Prostate gland (tissue), 2 donors: ENCODE measurements around the gene ART1. TPM values are rescaled to one million over a fixed set of nuclear protein-coding genes. Genes with fewer than 3 reads are reported as not detected.

Experiments used
- DNase-seq: peaks from one replicate; pipeline ENCODE4 v3.0.0-alpha.2; 2019; ENCODE audit warnings: low spot score
- H3K27ac ChIP-seq, 2 donors: fragments of 200-600 bp; sonication (generic); 2 replicates each; pipeline ENCODE4 v1.5.1; 2017 to 2019
- H3K27me3 ChIP-seq: fragments of 200-600 bp; sonication (generic); replicated peaks from 2 replicates; pipeline ENCODE4 v1.5.1; 2019; ENCODE audit not compliant: insufficient read depth
- H3K36me3 ChIP-seq, 2 donors: fragments of 200-600 bp; sonication (generic); 1 replicate in 1 of 2; 2 replicates in 1 of 2; pipeline versions ENCODE4 v1.5.1 to v1.8.1; 2017 to 2019
- H3K4me1 ChIP-seq: fragments of 200-600 bp; sonication (generic); replicated peaks from 2 replicates; pipeline ENCODE4 v1.5.1; 2019
- H3K4me3 ChIP-seq, 2 donors: fragments of 200-600 bp; sonication (generic); 2 replicates each; pipeline ENCODE4 v1.5.1; 2017 to 2019
- H3K9me3 ChIP-seq: fragments of 200-600 bp; sonication (generic); 2 replicates; pipeline ENCODE4 v1.5.1; 2017
- POLR2A ChIP-seq: fragments of 450-650 bp; IDR thresholded peaks from one replicate; pipeline ENCODE4 v1.6.1; 2016; ENCODE audit warnings: antibody characterized with exemption, mild to moderate bottlenecking
- POLR2AphosphoS5 ChIP-seq: sonication (generic); formaldehyde crosslinking; IDR thresholded peaks from one replicate; pipeline ENCODE4 v1.6.1; 2017; ENCODE audit warnings: antibody characterized with exemption
- WGBS: methylation state at CpG from one replicate; pipeline ENCODE4 v1.1.5; 2018; 5-methylcytosine and 5-hydroxymethylcytosine counted together
- intact Hi-C: fragments of 100-400 bp; cut with DNase I; formaldehyde crosslinking; loops from one replicate; pipeline ENCODE4 v1.14.2; 2022
- small RNA-seq, 2 donors: library from RNA; depleted of rRNA; stranded (forward); fragments of <200 nt; gene quantifications; one replicate each; pipeline ENCODE3, GENCODE V24; 2016
- total RNA-seq, 2 donors: library from RNA; depleted of rRNA; stranded (reverse); fragments of >200 nt; gene quantifications; one replicate each; pipeline ENCODE4 v1.1.0, GENCODE V29; 2016
- TF ChIP-seq, protein P1 (sequence below), 4 experiments: fragments of 200-600 bp in 2 of 4; fragments of 450-650 bp in 2 of 4; sonication (generic) in 2 of 4; IDR thresholded peaks; 1 replicate in 3 of 4; 2 replicates in 1 of 4; pipeline ENCODE4 v1.5.1; 2016 to 2019; ENCODE audit warnings: antibody characterized with exemption in 4 of 4, mild to moderate bottlenecking in 2 of 4, moderate library complexity in 2 of 4

The ART1 gene
- total RNA-seq, 2 donors from 2014 or later = not detected

DNA sequence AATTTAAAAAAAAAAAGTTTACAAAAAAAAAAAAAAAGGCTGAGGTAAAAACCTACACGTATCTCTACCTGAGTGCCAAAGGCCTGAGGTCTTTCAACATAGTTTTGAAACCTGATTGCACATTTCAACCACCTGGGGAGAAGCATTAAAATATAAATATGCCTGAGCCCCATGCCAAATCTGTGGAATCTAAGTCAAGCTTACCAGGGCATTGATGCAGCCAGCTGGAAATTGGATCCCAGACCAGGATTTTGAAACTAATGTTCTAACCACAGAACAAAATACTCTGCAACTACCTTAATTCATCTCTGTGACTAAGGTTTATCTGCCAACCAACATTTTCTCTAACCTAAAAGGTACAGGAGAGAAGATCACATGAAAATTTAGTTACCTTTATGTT lies 65.0 kb downstream of the ART1 start:
- peak; percentile 37 for TF ChIP-seq POLR2AphosphoS5
- TF ChIP-seq, protein P1, sequence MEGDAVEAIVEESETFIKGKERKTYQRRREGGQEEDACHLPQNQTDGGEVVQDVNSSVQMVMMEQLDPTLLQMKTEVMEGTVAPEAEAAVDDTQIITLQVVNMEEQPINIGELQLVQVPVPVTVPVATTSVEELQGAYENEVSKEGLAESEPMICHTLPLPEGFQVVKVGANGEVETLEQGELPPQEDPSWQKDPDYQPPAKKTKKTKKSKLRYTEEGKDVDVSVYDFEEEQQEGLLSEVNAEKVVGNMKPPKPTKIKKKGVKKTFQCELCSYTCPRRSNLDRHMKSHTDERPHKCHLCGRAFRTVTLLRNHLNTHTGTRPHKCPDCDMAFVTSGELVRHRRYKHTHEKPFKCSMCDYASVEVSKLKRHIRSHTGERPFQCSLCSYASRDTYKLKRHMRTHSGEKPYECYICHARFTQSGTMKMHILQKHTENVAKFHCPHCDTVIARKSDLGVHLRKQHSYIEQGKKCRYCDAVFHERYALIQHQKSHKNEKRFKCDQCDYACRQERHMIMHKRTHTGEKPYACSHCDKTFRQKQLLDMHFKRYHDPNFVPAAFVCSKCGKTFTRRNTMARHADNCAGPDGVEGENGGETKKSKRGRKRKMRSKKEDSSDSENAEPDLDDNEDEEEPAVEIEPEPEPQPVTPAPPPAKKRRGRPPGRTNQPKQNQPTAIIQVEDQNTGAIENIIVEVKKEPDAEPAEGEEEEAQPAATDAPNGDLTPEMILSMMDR (IDR thresholded peaks at IDR 0.05) = no peak
- WGBS = 45% methylated on average over 1 of the region's 1 CpG
- no peak overlapping the region for H3K27ac ChIP-seq
- H3K4me3 ChIP-seq = no peak overlapping the region
- intact Hi-C loops = no loop called here
- H3K27me3 ChIP-seq = no peaks in the 10 kb centered on the region
- no peaks in the 10 kb centered on the region for H3K4me1 ChIP-seq
- H3K9me3 ChIP-seq = no peaks in the 10 kb centered on the region
- peak; percentile 58 for DNase-seq
- H3K36me3 ChIP-seq = peaks cover 0 to 8% of the 10 kb centered on the region in 2 donors

DNA sequence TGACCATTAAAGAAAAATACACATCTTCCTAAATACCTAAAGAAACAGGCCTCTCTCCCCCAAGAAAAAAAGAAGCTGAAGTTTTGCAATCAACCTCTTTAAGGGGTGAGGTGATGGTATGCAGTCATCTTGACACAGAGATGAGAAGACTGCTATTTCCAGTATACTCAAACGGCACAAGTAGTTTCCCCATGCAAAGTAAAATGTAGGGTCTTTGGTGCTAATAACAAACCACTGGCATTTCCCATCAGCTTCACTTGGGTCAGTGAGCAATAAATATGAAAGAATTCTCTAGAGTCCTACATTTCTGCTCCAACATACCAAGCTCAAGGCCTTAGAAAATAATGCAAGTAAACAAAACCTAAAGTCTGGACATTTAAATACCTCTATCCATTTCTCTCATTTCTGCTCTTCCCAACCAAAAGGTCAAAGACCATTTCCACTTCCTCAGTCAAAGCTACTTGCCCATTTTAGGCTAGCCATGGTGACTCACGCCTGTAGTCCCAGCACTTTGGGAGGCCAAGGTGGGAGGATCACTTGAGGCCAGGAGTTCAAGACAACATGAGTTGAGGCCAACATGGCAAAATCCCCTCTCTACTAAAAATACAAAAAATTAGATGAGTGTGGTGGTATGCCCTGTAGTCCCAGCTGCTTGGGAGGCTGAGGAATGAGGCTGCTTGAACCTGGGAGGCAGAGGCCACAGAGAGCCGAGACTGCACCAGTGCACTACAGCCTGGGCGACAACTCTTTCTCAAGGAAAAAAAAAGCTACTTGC lies 65.7 kb downstream of the ART1 start:
- Histone ChIP-seq H3K4me3 (no peak overlapping the region), H3K36me3 (peaks cover 0 to 8% of the 10 kb centered on the region in 2 donors), H3K4me1 (no peaks in the 10 kb centered on the region), H3K27ac (no peak overlapping the region), H3K27me3 (no peaks in the 10 kb centered on the region), H3K9me3 (no peaks in the 10 kb centered on the region)
- WGBS = 85% methylated on average over 4 of the region's 4 CpGs
- no peak for DNase-seq
- no peak for TF ChIP-seq POLR2A
- TF ChIP-seq POLR2AphosphoS5 = no peak
- TF ChIP-seq, protein P1 (IDR thresholded peaks at IDR 0.05) = no peak
- intact Hi-C loops = no loop called here

DNA sequence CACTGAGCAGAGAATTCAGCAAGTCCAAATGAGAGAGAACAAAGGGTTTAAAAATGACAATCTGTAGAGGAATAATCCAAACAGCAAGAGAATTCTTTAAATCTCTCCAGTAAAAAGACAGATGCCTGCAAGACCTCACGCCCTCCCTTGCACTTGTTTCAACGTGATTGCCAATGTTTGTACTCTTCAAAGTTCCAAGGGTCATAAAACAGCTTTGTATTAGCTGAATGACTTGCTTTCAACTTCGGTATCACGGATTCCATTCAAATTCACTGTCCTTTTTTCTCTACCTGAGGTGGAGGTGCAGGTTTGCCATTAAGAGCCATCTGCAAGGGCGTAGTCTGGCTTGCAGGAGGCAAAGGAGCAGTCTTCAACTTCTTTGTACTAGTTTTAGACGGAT lies 67.3 kb downstream of the ART1 start:
- Histone ChIP-seq H3K36me3 (no peaks in the 10 kb centered on the region), H3K27ac (no peak overlapping the region), H3K9me3 (no peaks in the 10 kb centered on the region), H3K4me3 (no peak overlapping the region), H3K4me1 (no peaks in the 10 kb centered on the region), H3K27me3 (no peaks in the 10 kb centered on the region)
- intact Hi-C loops = no loop called here
- TF ChIP-seq POLR2A = no peak
- peak; percentile 43 for TF ChIP-seq POLR2AphosphoS5
- 29% methylated on average over 6 of the region's 6 CpGs for WGBS
- DNase-seq = no peak

Small RNA genes within 50 kb of the gene (small RNA-seq; reads per million reads assigned to genes)
- 0 reads per million in 2 donors for gene RF00019

Other genes starting within 250 kb of the ART1 start
- 1 to 10 TPM in 1 of 2 donors, not detected in 1; 3.1 TPM for gene ART5, start 3.1 kb upstream of the ART1 start, total RNA-seq
- under 1 TPM; 0.74 to 0.96 TPM for gene CHRNA10, start 26.3 kb downstream of the ART1 start, total RNA-seq
- 100 to 1,000 TPM; 127 to 136 TPM for gene NUP98, start 152.4 kb downstream of the ART1 start, total RNA-seq
- 10 to 100 TPM; 26.6 to 33.5 TPM for gene PGAP2, start 163.4 kb downstream of the ART1 start, total RNA-seq
- 10 to 100 TPM; 41.1 to 56.4 TPM for gene RHOG, start 195.8 kb downstream of the ART1 start, total RNA-seq
- 10 to 100 TPM; 34.1 to 65.0 TPM for gene STIM1, start 210.5 kb downstream of the ART1 start, total RNA-seq